T-helper 17 cell (primary cell): ENCODE data around the gene PTBP3. TPM values are rescaled to one million over a fixed set of nuclear protein-coding genes. Genes with fewer than 3 reads are reported as not detected.
A peak's percentile ranks its signal among the peaks of the same experiment; 100 is the strongest.

Source experiments
- ATAC-seq: fragments of 150-1000 bp; cut with Tn5 transposase; 2 replicates; pipeline ENCODE4 v1.10.0; 2021; ENCODE audit warnings: mild to moderate bottlenecking, moderate library complexity
- DNase-seq, 3 donors: peaks; one replicate each; pipeline versions ENCODE4 v3.0.0 to v3.0.0-alpha.2; 2020 to 2021
- H3K9me3 ChIP-seq: one replicate; pipeline ENCODE4 v1.7.0; 2013; ENCODE audit warnings: low read length, mild to moderate bottlenecking; ENCODE audit not compliant: control insufficient read depth, poor library complexity, severe bottlenecking
- H3K27ac Mint-ChIP-seq: one replicate; pipeline ENCODE4 v1.8.0; 2022; ENCODE audit warnings: mild to moderate bottlenecking, moderate library complexity, mixed read lengths
- H3K27me3 Mint-ChIP-seq: one replicate; pipeline ENCODE4 v1.8.0; 2022; ENCODE audit warnings: mixed read lengths
- H3K36me3 Mint-ChIP-seq: one replicate; pipeline ENCODE4 v1.8.0; 2022; ENCODE audit warnings: low read depth, mixed read lengths
- H3K4me1 Mint-ChIP-seq: one replicate; pipeline ENCODE4 v1.8.0; 2022; ENCODE audit warnings: mild to moderate bottlenecking, mixed read lengths
- H3K4me3 Mint-ChIP-seq: one replicate; pipeline ENCODE4 v1.8.0; 2022; ENCODE audit warnings: mild to moderate bottlenecking, moderate library complexity, mixed read lengths
- total RNA-seq, 4 donors: library from RNA in 2 of 4; stranded (reverse) in 2 of 4; gene quantifications; one replicate each; pipeline ENCODE4 v1.2.3 and lab custom pipeline; 2022 to 2026

Gene PTBP3
- total RNA-seq, 2 donors from 2014 or later, result 132 to 140 TPM

DNA sequence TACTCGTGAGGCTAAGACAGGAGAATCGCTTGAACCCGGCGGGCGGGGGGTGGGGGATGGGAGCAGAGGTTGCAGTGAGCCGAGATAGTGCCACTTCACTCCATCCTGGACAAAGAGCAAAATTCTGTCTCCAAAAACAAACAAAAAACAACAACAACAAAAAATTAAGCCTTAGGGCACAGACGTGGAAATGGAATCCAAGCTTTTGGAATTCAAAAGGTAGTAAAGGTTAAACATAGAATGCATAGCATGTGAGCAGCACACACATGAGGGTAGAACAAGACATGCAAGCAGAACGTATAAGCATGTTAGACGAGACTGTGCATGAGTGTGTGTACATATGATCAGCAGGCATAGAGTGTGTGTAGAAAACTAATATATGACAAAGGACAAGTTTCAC is 68.0 kb downstream of the PTBP3 start:
- H3K27me3 Mint-ChIP-seq, result no peaks in the 10 kb centered on the region
- no peaks in the 10 kb centered on the region for H3K9me3 ChIP-seq
- peaks cover 5% of the 10 kb centered on the region for H3K36me3 Mint-ChIP-seq
- H3K4me3 Mint-ChIP-seq, result no peak overlapping the region
- H3K27ac Mint-ChIP-seq, result no peak overlapping the region
- DNase-seq (no peak), ATAC-seq (no peak)
- peaks cover 14% of the 10 kb centered on the region for H3K4me1 Mint-ChIP-seq

DNA sequence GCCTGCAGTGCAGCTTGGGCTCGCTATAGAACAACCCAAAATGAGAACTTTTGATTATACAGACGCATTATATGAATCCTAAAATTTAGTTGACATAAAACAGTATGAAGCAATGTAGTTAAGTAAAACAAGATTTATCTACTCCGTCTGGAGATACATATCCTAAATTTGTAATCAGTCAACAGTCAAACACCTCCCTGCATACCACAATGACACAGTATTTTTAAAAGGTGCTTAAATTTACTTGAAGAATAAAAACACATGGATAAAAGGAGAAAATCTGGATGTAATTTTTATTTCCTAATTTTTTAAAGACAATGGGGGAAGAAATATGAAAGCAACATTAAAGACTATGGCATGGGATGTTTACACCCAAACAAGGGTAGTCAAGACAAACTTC is 70.8 kb downstream of the PTBP3 start:
- ATAC-seq (no peak), DNase-seq (no peak)
- H3K9me3 ChIP-seq, result no peaks in the 10 kb centered on the region
- Mint-ChIP-seq H3K4me3 (no peak overlapping the region), H3K4me1 (peaks cover 13% of the 10 kb centered on the region), H3K36me3 (peaks cover 10% of the 10 kb centered on the region), H3K27ac (peak overlapping the region; percentile 78), H3K27me3 (no peaks in the 10 kb centered on the region)

DNA sequence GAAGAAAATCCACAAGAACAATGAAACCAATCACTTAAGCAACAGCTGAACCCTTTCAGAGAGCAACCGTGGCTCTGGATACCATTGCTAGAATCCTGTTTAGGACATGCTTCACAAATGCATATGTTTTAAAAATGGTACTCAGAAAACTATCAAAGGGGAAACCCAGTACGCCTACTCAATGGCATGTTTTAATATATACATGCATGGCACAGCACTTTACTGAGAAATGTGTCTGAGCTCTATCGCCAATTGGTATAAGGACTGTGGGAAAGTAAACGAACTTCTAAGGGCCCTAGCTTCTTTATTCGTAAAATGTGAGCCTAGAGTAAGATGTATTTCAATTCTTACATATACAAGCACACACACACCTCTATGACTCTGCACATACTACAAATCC is 72.3 kb downstream of the PTBP3 start:
- Mint-ChIP-seq H3K36me3 (peaks cover 10% of the 10 kb centered on the region), H3K27ac (peak overlapping the region; percentile 72), H3K4me1 (peaks cover 15% of the 10 kb centered on the region), H3K4me3 (no peak overlapping the region), H3K27me3 (no peaks in the 10 kb centered on the region)
- no peaks in the 10 kb centered on the region for H3K9me3 ChIP-seq
- ATAC-seq (no peak), DNase-seq (no peak)

DNA sequence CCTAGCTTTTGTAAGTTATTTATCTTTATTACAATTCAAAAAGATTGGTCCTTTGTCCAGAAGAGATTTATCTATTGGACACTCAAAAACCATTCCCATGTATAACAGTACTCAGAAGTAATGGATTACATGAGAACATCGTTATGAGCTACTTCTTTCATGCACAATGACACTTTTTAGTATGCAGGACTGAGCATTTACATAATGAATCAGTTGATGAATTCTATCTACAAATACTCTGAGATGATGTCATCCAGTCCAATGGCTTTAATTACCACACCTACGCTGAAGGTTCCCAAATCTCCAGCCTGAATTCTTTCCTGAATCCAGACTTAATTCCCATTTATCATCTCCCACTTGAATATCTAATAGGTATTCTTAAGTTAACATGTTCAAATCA is 75.3 kb downstream of the PTBP3 start:
- ATAC-seq (no peak), DNase-seq (no peak)
- H3K9me3 ChIP-seq, result no peaks in the 10 kb centered on the region
- Mint-ChIP-seq H3K4me1 (peaks cover 24% of the 10 kb centered on the region), H3K36me3 (peaks cover 8% of the 10 kb centered on the region), H3K27ac (peak overlapping the region; percentile 60), H3K4me3 (no peak overlapping the region), H3K27me3 (no peaks in the 10 kb centered on the region)

DNA sequence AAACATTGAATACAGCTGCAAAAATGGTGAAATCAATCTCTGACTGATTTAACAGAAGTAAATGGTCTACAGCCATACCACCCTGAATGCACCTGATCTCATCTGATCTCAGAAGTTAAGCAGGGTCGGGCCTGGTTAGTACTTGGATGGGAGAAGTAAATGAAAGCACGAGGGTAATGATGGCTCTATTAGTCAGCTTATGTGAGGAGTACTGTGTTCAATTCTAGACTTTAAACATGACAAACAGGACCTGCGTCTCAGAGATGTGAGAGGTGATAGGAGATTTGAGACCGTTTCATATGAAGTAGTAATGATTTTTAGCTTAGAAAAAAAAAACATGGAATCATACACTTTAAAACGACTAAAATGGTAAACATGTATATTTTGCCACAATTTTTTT is 81.2 kb downstream of the PTBP3 start:
- peaks cover 9% of the 10 kb centered on the region for H3K36me3 Mint-ChIP-seq
- H3K27me3 Mint-ChIP-seq, result no peaks in the 10 kb centered on the region
- peaks cover 37% of the 10 kb centered on the region for H3K4me1 Mint-ChIP-seq
- DNase-seq, result no peak
- ATAC-seq, result no peak
- H3K27ac Mint-ChIP-seq, result peak overlapping the region; percentile 43
- no peaks in the 10 kb centered on the region for H3K9me3 ChIP-seq
- no peak overlapping the region for H3K4me3 Mint-ChIP-seq

DNA sequence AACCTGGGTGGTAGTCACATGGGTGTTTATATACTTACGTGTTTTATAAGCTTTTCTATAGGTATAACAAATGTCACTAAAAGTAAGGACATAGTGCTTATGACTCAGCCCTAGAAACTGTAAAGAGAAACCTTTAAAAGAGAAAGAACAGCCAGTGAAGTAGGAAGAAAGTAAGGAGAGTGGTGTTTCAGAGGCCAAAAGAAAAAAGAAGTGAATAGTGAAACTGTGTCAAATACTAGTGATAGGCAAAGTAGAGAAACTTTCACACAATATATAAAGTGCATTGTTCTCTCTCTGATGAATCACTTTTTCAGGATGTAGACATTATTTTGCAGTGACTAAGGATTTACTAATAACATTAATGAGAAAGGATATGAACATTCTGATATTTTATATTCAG is 84.1 kb downstream of the PTBP3 start:
- Mint-ChIP-seq H3K4me3 (no peak overlapping the region), H3K36me3 (peaks cover 9% of the 10 kb centered on the region), H3K27ac (peak overlapping the region; percentile 87), H3K27me3 (no peaks in the 10 kb centered on the region), H3K4me1 (peaks cover 31% of the 10 kb centered on the region)
- no peaks in the 10 kb centered on the region for H3K9me3 ChIP-seq
- DNase-seq (no peak), ATAC-seq (no peak)

DNA sequence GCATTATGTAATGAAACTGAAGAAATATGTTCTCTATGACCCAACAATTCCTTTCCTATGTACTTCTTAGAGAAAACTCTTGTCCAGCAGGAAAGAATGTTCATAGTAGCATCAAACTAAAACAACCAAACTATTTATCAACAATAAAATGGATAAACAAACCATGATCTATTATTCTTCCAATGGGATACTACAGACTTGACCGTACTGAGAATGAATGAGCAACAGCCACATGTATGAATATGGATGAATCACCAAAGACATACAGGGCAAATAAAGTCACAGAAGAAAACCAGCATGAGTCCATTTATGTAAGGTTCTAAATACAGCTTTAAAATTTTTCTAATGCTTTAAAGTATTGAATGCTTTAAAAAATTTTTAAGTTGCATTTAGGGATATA is 84.7 kb downstream of the PTBP3 start:
- Mint-ChIP-seq H3K36me3 (peaks cover 9% of the 10 kb centered on the region), H3K27me3 (no peaks in the 10 kb centered on the region), H3K4me3 (no peak overlapping the region), H3K27ac (peak overlapping the region; percentile 87), H3K4me1 (peaks cover 28% of the 10 kb centered on the region)
- ATAC-seq, result no peak
- DNase-seq, result no peak
- H3K9me3 ChIP-seq, result no peaks in the 10 kb centered on the region

DNA sequence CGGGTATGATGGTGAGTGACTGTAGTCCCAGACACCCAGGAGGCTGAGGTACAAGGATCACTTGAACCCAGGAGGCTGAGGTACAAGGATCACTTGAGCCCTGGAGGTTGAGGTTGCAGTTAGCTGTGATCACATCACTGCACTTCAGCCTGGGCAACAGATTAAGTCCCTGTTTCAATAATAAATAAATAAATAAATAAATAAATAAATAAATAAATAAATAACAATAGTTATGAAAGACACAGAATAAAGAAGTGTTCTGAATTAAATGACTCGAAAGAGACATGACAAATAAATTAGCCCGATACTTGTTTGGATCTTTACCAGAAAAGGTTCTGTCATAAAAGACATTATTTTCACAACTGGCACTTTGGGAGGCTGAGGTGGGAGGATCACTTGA is 86.3 kb downstream of the PTBP3 start:
- Mint-ChIP-seq H3K36me3 (peaks cover 13% of the 10 kb centered on the region), H3K4me3 (no peak overlapping the region), H3K27me3 (no peaks in the 10 kb centered on the region), H3K4me1 (peaks cover 23% of the 10 kb centered on the region), H3K27ac (no peak overlapping the region)
- no peaks in the 10 kb centered on the region for H3K9me3 ChIP-seq
- DNase-seq (no peak), ATAC-seq (no peak)

DNA sequence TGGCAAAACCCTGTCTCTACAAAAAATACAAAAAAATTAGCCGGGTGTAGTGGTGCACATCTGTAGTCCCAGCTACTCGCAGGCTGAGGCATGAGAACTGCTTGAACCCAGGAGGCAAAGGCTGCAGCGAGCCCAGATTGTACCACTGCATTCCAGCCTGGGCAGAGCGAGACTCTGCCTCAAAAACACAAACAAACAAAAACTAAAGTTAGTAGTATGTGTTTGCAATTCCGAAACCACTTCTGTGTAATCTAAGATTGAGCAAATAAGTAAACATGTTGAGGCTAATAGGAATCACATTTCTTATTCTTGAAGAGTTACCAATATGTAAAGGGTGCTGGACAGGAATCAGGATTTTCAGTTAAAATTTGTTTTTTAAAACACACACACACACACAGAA is 88.3 kb downstream of the PTBP3 start:
- Mint-ChIP-seq H3K27me3 (no peaks in the 10 kb centered on the region), H3K36me3 (peaks cover 13% of the 10 kb centered on the region), H3K4me1 (peaks cover 22% of the 10 kb centered on the region), H3K4me3 (no peak overlapping the region), H3K27ac (no peak overlapping the region)
- no peak for DNase-seq
- no peaks in the 10 kb centered on the region for H3K9me3 ChIP-seq
- no peak for ATAC-seq

DNA sequence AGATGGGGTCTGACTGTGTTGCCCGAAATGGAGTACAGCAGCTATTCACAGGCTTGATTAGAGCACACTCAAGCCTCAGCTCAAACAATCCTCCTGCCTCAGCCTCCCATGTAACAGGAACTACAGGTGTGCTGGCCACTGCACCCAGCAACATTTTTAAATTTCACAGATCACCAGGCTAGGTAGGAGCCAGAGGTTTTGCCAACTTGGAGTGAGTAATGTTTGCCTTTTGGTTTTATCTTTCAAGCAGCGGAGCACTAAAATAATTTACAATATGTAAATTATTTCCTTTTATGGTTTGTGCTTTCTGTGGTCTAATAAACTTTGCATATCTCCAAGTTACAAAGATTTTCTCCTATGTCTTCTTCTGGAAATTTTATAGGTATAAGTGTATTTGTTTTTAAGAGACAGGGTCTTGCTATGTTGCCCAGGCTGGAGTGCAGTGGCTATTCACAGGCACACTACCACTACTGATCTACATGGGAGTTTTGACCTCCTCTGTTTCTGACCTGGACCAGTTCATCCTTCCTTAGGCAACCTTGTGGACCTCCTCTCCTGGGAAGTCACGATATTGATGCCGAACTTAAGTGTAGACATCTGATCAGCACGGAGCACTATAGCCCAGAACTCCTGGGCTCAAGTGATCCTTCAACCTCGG is 91.1 kb downstream of the PTBP3 start:
- Mint-ChIP-seq H3K36me3 (peaks cover 6% of the 10 kb centered on the region), H3K4me1 (peaks cover 14% of the 10 kb centered on the region), H3K4me3 (no peak overlapping the region), H3K27ac (no peak overlapping the region), H3K27me3 (no peaks in the 10 kb centered on the region)
- ATAC-seq, result no peak
- no peaks in the 10 kb centered on the region for H3K9me3 ChIP-seq
- DNase-seq, result no peak

DNA sequence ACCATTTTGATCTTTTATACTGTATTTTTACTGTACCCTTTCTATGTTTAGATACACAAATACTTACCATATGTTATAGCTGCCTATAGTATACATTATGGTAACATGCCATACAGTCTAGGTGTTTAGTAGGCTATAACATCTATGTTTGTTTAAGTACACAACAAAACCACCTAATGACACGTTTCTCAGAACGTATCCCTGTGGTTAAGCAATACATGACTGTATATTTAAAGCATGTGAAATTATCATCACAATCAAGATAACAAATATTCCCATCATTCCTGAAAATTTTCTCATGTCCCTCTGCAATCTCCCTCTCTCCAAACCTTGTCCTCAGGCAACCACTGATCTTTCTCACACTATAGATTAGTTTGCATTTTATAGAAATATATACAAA is 91.9 kb downstream of the PTBP3 start:
- no peak overlapping the region for H3K27ac Mint-ChIP-seq
- H3K36me3 Mint-ChIP-seq, result peaks cover 6% of the 10 kb centered on the region
- peaks cover 16% of the 10 kb centered on the region for H3K4me1 Mint-ChIP-seq
- no peaks in the 10 kb centered on the region for H3K27me3 Mint-ChIP-seq
- H3K4me3 Mint-ChIP-seq, result no peak overlapping the region
- no peak for DNase-seq
- no peak for ATAC-seq
- H3K9me3 ChIP-seq, result no peaks in the 10 kb centered on the region

DNA sequence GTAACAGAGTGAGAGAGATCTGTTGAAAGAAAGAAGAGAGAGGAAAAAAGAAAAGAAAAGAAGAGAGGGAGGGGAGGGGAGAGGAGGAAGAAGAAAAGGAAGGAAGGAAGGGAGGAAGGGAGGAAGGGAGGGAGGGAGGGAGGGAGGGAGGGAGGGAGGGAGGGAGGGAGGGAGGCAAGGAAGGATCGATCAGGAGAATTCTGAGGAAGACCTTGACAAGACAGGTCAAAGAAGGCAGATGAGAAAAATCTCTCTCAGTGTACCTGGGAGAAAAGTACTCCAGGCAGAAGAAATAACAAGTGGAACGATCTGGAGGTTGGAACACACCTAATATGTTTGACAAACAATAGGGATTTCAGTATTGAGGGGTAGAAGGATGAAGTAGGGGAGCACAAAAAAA is 93.7 kb downstream of the PTBP3 start:
- H3K27me3 Mint-ChIP-seq, result no peaks in the 10 kb centered on the region
- DNase-seq (no peak), ATAC-seq (no peak)
- no peak overlapping the region for H3K27ac Mint-ChIP-seq
- peak overlapping the region; percentile 0 for H3K4me3 Mint-ChIP-seq
- peaks cover 6% of the 10 kb centered on the region for H3K36me3 Mint-ChIP-seq
- peaks cover 13% of the 10 kb centered on the region for H3K4me1 Mint-ChIP-seq
- H3K9me3 ChIP-seq, result no peaks in the 10 kb centered on the region

DNA sequence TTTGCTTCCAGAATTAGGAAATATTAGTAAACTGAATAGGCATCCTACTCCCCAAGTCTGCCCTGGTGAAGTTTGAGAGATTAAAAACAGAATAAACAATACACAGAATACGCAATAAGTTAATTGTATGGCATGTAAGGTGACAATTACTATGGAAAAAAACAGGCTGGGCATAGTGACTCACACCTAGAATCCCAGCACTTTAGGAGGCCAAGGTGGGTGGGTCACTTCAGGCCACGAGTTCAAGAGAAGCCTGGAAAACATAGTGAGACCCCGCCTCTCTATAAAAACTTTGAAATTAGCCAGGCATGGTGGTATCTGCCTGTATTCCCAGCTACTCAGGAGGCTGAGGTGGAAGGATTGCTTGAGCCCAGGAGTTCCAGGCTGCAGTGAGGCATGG is 94.1 kb downstream of the PTBP3 start:
- peaks cover 14% of the 10 kb centered on the region for H3K4me1 Mint-ChIP-seq
- ATAC-seq (no peak), DNase-seq (no peak)
- H3K4me3 Mint-ChIP-seq, result no peak overlapping the region
- no peaks in the 10 kb centered on the region for H3K27me3 Mint-ChIP-seq
- H3K36me3 Mint-ChIP-seq, result peaks cover 6% of the 10 kb centered on the region
- no peaks in the 10 kb centered on the region for H3K9me3 ChIP-seq
- H3K27ac Mint-ChIP-seq, result no peak overlapping the region

DNA sequence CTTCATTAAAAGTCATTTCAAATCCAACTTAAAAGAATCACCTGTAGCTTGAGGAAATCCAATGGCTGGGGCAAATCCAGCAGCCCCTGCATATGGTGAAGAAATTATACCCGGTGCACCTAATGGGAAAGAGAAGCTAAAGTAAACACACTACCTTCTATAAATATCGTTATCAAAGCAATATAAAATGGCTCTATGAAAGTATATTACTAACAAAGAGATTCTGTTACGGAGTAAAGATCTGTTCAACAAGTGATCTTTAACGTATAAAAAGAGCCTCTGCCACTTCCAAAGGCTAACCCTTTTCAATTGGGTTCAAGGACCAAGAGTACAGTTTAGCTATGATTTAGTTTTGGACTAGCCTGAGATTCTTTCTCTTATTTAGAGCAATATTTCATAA is 98.6 kb downstream of the PTBP3 start:
- H3K36me3 Mint-ChIP-seq, result peaks cover 8% of the 10 kb centered on the region
- no peak for ATAC-seq
- no peak overlapping the region for H3K27ac Mint-ChIP-seq
- no peaks in the 10 kb centered on the region for H3K27me3 Mint-ChIP-seq
- H3K4me1 Mint-ChIP-seq, result peaks cover 18% of the 10 kb centered on the region
- no peak overlapping the region for H3K4me3 Mint-ChIP-seq
- H3K9me3 ChIP-seq, result no peaks in the 10 kb centered on the region
- no peak for DNase-seq
